HG02870 (cell line): Measurements from ENCODE around the gene TMEM100.
A peak's percentile ranks its signal among the peaks of the same experiment; 100 is the strongest.

Source experiments
- ATAC-seq: cut with Tn5 transposase; IDR thresholded peaks from one replicate; pipeline ENCODE4 v1.9.1; 2021; ENCODE audit warnings: mild to moderate bottlenecking, moderate library complexity; ENCODE audit not compliant: unreplicated experiment

Gene TMEM100

GRCh38 chr17:55745258-55745657 is 22.6 kb upstream of the TMEM100 start:
- no peak for ATAC-seq

GRCh38 chr17:55743103-55743679 is 20.5 kb upstream of the TMEM100 start:
- peak; percentile 30 for ATAC-seq

GRCh38 chr17:55742272-55743102 is 19.8 kb upstream of the TMEM100 start:
- ATAC-seq: peak; percentile 93

GRCh38 chr17:55741356-55741700 is 18.7 kb upstream of the TMEM100 start:
- ATAC-seq: no peak

GRCh38 chr17:55740511-55741355 is 18.1 kb upstream of the TMEM100 start:
- no peak for ATAC-seq

- no peak for ATAC-seq
Observed at GRCh38 chr17:55737976-55738501, 15.4 kb upstream of the TMEM100 start.

- ATAC-seq: no peak
Observed at GRCh38 chr17:55735731-55736405, 13.2 kb upstream of the TMEM100 start.

GRCh38 chr17:55734128-55734781 is 11.6 kb upstream of the TMEM100 start:
- ATAC-seq: peak; percentile 78

- ATAC-seq: no peak
Observed at GRCh38 chr17:55731586-55732250, 9.1 kb upstream of the TMEM100 start.

- no peak for ATAC-seq
Observed at GRCh38 chr17:55730808-55731207, 8.1 kb upstream of the TMEM100 start.

- no peak for ATAC-seq
Observed at GRCh38 chr17:55730380-55730779, 7.7 kb upstream of the TMEM100 start.

- no peak for ATAC-seq
Observed at GRCh38 chr17:55729484-55729883, 6.8 kb upstream of the TMEM100 start.

- ATAC-seq: no peak
Observed at GRCh38 chr17:55728833-55729232, 6.2 kb upstream of the TMEM100 start.

- no peak for ATAC-seq
Observed at GRCh38 chr17:55728361-55728760, 5.7 kb upstream of the TMEM100 start.

- ATAC-seq: no peak
Observed at GRCh38 chr17:55727920-55728319, 5.3 kb upstream of the TMEM100 start.

GRCh38 chr17:55727275-55727674 is 4.6 kb upstream of the TMEM100 start:
- ATAC-seq: no peak

GRCh38 chr17:55726440-55726839 is 3.8 kb upstream of the TMEM100 start:
- ATAC-seq: no peak

GRCh38 chr17:55723488-55723848 is 804 bp upstream of the TMEM100 start:
- no peak for ATAC-seq

GRCh38 chr17:55722016-55722736 is 488 bp downstream of the TMEM100 start:
- no peak for ATAC-seq
